A673 (cell line): ENCODE results near the gene ZBTB16. TPM values are rescaled to one million over a fixed set of nuclear protein-coding genes. Genes with fewer than 3 reads are reported as not detected.

Experiments used
- BruUV-seq: library from RNA; stranded (reverse); fragments of 400-500 nt; replicated peaks from 2 replicates; lab custom pipeline; 2021; lab: Mats Ljungman, UMichigan
- CTCF ChIA-PET: fragments of 300-600 bp; sonication (Branson Sonifier 250); formaldehyde crosslinking; loops from one replicate; lab custom pipeline; 2022; ENCODE audit warnings: antibody characterized with exemption; lab: Charles Lee
- POLR2A ChIA-PET: fragments of 300-600 bp; sonication (Branson Sonifier 250); formaldehyde crosslinking; loops from one replicate; lab custom pipeline; 2022; ENCODE audit warnings: antibody characterized with exemption; ENCODE audit not compliant: low non-redundant PET; lab: Charles Lee
- DNase-seq: peaks from one replicate; pipeline ENCODE4 v3.0.0-alpha.2; 2015; ENCODE audit warnings: low spot score
- H3K27ac ChIP-seq: fragments of 200-600 bp; sonication (generic); 2 replicates; pipeline ENCODE4 v1.5.1; 2016; ENCODE audit warnings: mixed run types, low read depth, mild to moderate bottlenecking, mixed read lengths, antibody characterized with exemption, low read length; ENCODE audit not compliant: poor library complexity, severe bottlenecking
- H3K27me3 ChIP-seq: fragments of 200-600 bp; sonication (generic); replicated peaks from 2 replicates; pipeline ENCODE4 v1.6.1; 2017; ENCODE audit warnings: mixed run types, low read depth, mild to moderate bottlenecking, mixed read lengths, antibody characterized with exemption, low read length; ENCODE audit not compliant: insufficient read depth, poor library complexity
- H3K36me3 ChIP-seq: fragments of 200-600 bp; sonication (generic); 2 replicates; pipeline ENCODE4 v1.6.1; 2016; ENCODE audit warnings: mixed run types, mild to moderate bottlenecking, mixed read lengths, antibody characterized with exemption, low read length; ENCODE audit not compliant: insufficient read depth, poor library complexity, severe bottlenecking
- H3K4me1 ChIP-seq: fragments of 200-600 bp; sonication (generic); 2 replicates; pipeline ENCODE4 v1.6.1; 2017; ENCODE audit warnings: mixed run types, mild to moderate bottlenecking, mixed read lengths, antibody characterized with exemption, low read length; ENCODE audit not compliant: insufficient read depth, poor library complexity, severe bottlenecking
- H3K4me3 ChIP-seq: fragments of 200-600 bp; sonication (generic); 2 replicates; pipeline ENCODE4 v1.5.1; 2016; ENCODE audit warnings: low read depth, mixed run types, mild to moderate bottlenecking, mixed read lengths, low read length; ENCODE audit not compliant: poor library complexity, severe bottlenecking
- H3K9me3 ChIP-seq: fragments of 200-600 bp; sonication (generic); 2 replicates; pipeline ENCODE4 v1.6.1; 2016; ENCODE audit warnings: mixed run types, low read depth, mild to moderate bottlenecking, mixed read lengths, antibody characterized with exemption, low read length; ENCODE audit not compliant: poor library complexity, severe bottlenecking
- EZH2 ChIP-seq: fragments of 200-600 bp; sonication (generic); IDR thresholded peaks from 2 replicates; pipeline ENCODE4 v1.6.1; 2017; ENCODE audit warnings: borderline replicate concordance, low read depth, mild to moderate bottlenecking, mixed read lengths, antibody characterized with exemption, low read length; ENCODE audit not compliant: poor library complexity, severe bottlenecking
- intact Hi-C: fragments of 100-400 bp; cut with micrococcal nuclease; formaldehyde crosslinking; loops from one replicate; pipeline ENCODE4 v1.10.0; 2022; ENCODE audit not compliant: unreplicated experiment
- total RNA-seq: library from RNA; stranded (reverse); gene quantifications from 2 replicates; pipeline ENCODE4 v1.2.3, GENCODE V29; 2021
- TF ChIP-seq, protein P1 (sequence below): fragments of 300-800, 200-600 bp; sonication (generic); conservative IDR thresholded peaks from 2 replicates; pipeline ENCODE4 v1.5.1; 2017; ENCODE audit warnings: low read depth, mild to moderate bottlenecking, antibody characterized with exemption, low read length, moderate library complexity, mixed read lengths

ZBTB16 gene
- total RNA-seq, 1 experiment from 2014 or later = 12.0 TPM

DNA sequence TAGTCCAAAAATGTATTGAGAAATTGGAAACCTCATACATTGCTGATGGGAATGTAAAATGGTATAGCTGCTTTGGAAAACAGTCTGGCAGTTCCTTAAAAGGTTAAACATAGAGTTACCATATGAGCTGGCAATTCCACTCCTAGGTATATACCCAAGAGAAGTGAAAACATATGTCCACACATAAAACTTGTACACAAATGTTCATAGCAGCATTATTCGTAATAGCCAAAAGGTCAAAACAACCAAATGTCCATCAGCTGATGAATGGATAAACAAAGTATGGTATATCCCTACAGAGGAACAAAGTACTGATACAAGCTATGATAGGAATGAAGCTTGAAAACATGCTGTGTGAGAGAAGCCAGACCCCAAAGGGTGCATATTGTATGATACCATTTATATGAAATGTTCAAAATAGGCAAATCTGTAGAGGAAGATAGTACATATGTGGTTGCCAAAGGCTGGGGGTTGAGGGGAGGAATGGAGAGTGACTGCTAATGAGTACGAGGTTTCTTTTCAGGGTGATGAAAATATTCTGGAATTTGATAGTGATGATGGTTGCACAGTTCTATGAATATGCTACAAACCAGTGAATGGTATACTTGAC lies 85.8 kb downstream of the ZBTB16 start:
- TF ChIP-seq, protein P1, sequence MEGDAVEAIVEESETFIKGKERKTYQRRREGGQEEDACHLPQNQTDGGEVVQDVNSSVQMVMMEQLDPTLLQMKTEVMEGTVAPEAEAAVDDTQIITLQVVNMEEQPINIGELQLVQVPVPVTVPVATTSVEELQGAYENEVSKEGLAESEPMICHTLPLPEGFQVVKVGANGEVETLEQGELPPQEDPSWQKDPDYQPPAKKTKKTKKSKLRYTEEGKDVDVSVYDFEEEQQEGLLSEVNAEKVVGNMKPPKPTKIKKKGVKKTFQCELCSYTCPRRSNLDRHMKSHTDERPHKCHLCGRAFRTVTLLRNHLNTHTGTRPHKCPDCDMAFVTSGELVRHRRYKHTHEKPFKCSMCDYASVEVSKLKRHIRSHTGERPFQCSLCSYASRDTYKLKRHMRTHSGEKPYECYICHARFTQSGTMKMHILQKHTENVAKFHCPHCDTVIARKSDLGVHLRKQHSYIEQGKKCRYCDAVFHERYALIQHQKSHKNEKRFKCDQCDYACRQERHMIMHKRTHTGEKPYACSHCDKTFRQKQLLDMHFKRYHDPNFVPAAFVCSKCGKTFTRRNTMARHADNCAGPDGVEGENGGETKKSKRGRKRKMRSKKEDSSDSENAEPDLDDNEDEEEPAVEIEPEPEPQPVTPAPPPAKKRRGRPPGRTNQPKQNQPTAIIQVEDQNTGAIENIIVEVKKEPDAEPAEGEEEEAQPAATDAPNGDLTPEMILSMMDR = no peak
- TF ChIP-seq EZH2 = no peak
- no TSS peak for BruUV-seq
- no peaks in the 10 kb centered on the region for H3K36me3 ChIP-seq
- no peaks in the 10 kb centered on the region for H3K27me3 ChIP-seq
- ChIA-PET POLR2A (interaction anchor here (0.6 kb wide), 1 partner anchor 49 kb away, joined by 3 read pairs; no protein-coding TSS in a partner anchor), CTCF (no interaction called here)
- intact Hi-C loops = no loop called here
- H3K4me3 ChIP-seq = no peak overlapping the region
- no peaks in the 10 kb centered on the region for H3K9me3 ChIP-seq
- peak overlapping the region; percentile 91 for H3K27ac ChIP-seq
- peaks cover 97% of the 10 kb centered on the region for H3K4me1 ChIP-seq
- no peak for DNase-seq

DNA sequence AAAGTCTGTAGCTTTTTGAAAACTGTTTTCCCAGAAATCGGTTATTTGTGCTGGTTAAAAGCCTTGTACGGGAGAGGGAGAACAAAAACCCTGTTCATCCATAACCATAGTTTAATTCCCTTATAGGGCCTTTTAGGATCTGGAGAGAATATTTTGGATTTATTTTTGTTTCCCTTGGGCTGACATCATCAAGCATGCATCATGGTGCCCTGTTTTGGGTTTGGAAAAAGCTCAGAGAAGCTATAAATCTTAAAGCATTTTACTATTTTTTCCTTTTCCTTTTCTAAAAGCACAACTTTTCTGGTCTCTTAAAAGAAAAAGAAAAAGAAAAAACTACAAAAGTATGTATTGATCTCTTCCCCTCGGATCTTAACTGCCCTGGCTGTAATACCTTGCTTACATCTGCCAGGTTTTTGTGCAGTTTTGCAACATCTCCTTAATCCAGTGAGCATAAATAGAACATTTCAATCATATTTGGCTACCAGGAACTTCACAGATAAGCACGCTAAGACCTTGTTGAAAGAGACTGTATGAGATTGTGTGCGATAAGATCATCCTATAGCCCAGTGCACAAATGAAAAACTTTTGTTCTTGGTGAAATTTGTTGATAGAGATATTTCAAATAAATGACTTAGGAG lies 88.0 kb downstream of the ZBTB16 start:
- ChIA-PET POLR2A (interaction anchor here (0.6 kb wide), 1 partner anchor 19 kb away, joined by 4 read pairs; no protein-coding TSS in a partner anchor), CTCF (interaction anchor here (0.6 kb wide), 1 partner anchor 69 kb away, joined by 5 read pairs; no protein-coding TSS in a partner anchor)
- DNase-seq = peak; percentile 73
- Histone ChIP-seq H3K36me3 (no peaks in the 10 kb centered on the region), H3K27ac (peak overlapping the region; percentile 91), H3K27me3 (no peaks in the 10 kb centered on the region), H3K4me1 (peaks cover 82% of the 10 kb centered on the region), H3K9me3 (no peaks in the 10 kb centered on the region), H3K4me3 (no peak overlapping the region)
- intact Hi-C loops = no loop called here
- TSS peak; percentile 80 for BruUV-seq
- TF ChIP-seq, protein P1 = no peak
- TF ChIP-seq EZH2 = no peak

DNA sequence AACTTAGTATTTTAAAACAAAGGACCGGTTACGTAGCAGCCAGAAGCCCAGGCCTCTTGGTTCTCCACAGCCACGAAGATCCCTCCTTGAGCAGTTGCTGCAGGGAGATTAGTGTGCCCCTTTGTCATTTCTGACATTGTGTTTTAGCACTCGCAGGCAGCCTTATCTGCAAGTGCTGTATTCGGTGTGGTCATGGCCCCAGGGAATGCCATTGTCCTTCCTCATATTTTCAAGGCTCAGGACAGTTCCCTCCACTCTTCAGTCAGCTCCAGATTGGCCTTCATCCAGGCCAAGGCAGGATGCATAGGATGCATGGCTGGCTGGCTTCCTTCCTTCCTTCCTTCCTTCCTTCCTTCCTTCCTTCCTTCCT lies 88.5 kb downstream of the ZBTB16 start:
- intact Hi-C loops = no loop called here
- ChIA-PET POLR2A (interaction anchor here (0.6 kb wide), 3 partner anchors 19 to 45 kb away, joined by 4 to 5 read pairs (median 4); no protein-coding TSS in a partner anchor), CTCF (no interaction called here)
- H3K9me3 ChIP-seq = no peaks in the 10 kb centered on the region
- TF ChIP-seq, protein P1 = no peak
- no peak for TF ChIP-seq EZH2
- DNase-seq = peak; percentile 96
- peak overlapping the region; percentile 91 for H3K27ac ChIP-seq
- no TSS peak for BruUV-seq
- H3K27me3 ChIP-seq = no peaks in the 10 kb centered on the region
- no peak overlapping the region for H3K4me3 ChIP-seq
- no peaks in the 10 kb centered on the region for H3K36me3 ChIP-seq
- H3K4me1 ChIP-seq = peaks cover 77% of the 10 kb centered on the region
